GM23248 (cell line): ENCODE results near the gene PTPRT. TPM values are rescaled to one million over a fixed set of nuclear protein-coding genes. Genes with fewer than 3 reads are reported as not detected.

Experiments used
- DNase-seq: peaks from one replicate; pipeline ENCODE4 v3.0.0-alpha.2; 2015
- H2AFZ ChIP-seq: fragments of 200-600 bp; sonication (generic); 2 replicates; pipeline ENCODE4 v1.6.1; 2016; ENCODE audit warnings: antibody characterized with exemption
- H3F3A ChIP-seq: fragments of 200-600 bp; sonication (generic); 2 replicates; pipeline ENCODE4 v1.6.1; 2016; ENCODE audit warnings: mild to moderate bottlenecking, antibody characterized with exemption, mixed run types; ENCODE audit not compliant: insufficient read depth
- H3K27ac ChIP-seq: fragments of 200-600 bp; sonication (generic); 2 replicates; pipeline ENCODE4 v1.5.1; 2016; ENCODE audit warnings: mild to moderate bottlenecking
- H3K27me3 ChIP-seq: fragments of 200-600 bp; sonication (generic); replicated peaks from 2 replicates; pipeline ENCODE4 v1.6.1; 2016; ENCODE audit warnings: mild to moderate bottlenecking; ENCODE audit not compliant: insufficient read depth
- H3K36me3 ChIP-seq: fragments of 200-600 bp; sonication (generic); 2 replicates; pipeline ENCODE4 v1.6.1; 2016; ENCODE audit warnings: low read depth, mild to moderate bottlenecking
- H3K4me1 ChIP-seq: fragments of 200-600 bp; sonication (generic); 2 replicates; pipeline ENCODE4 v1.6.1; 2016; ENCODE audit warnings: mild to moderate bottlenecking; ENCODE audit not compliant: insufficient read depth
- H3K4me2 ChIP-seq: fragments of 200-600 bp; sonication (generic); one replicate; pipeline ENCODE4 v1.6.1; 2016; ENCODE audit warnings: mild to moderate bottlenecking; ENCODE audit not compliant: unreplicated experiment
- H3K4me3 ChIP-seq: fragments of 200-600 bp; sonication (generic); 2 replicates; pipeline ENCODE4 v1.5.1; 2016; ENCODE audit warnings: mild to moderate bottlenecking
- H3K79me2 ChIP-seq: fragments of 200-600 bp; sonication (generic); 2 replicates; pipeline ENCODE4 v1.6.1; 2016; ENCODE audit warnings: mild to moderate bottlenecking; ENCODE audit not compliant: insufficient read depth
- H3K9ac ChIP-seq: fragments of 200-600 bp; sonication (generic); 2 replicates; pipeline ENCODE4 v1.6.1; 2016; ENCODE audit warnings: mild to moderate bottlenecking
- H3K9me2 ChIP-seq: fragments of 200-600 bp; sonication (generic); 2 replicates; pipeline ENCODE4 v1.6.1; 2016; ENCODE audit warnings: mixed run types, mild to moderate bottlenecking, moderate library complexity; ENCODE audit not compliant: insufficient read depth
- H3K9me3 ChIP-seq: fragments of 200-600 bp; sonication (generic); one replicate; pipeline ENCODE4 v1.6.1; 2017; ENCODE audit warnings: low read depth
- H4K20me1 ChIP-seq: fragments of 200-600 bp; sonication (generic); 2 replicates; pipeline ENCODE4 v1.6.0; 2016; ENCODE audit not compliant: insufficient read depth
- EZH2 ChIP-seq: fragments of 200-600 bp; sonication (generic); IDR thresholded peaks from 2 replicates; pipeline ENCODE4 v1.6.1; 2018; ENCODE audit warnings: antibody characterized with exemption, mild to moderate bottlenecking; ENCODE audit not compliant: insufficient read depth, poor library complexity, severe bottlenecking
- EZH2phosphoT487 ChIP-seq: fragments of 200-600 bp; sonication (generic); IDR thresholded peaks from 2 replicates; pipeline ENCODE4 v1.6.1; 2018; ENCODE audit warnings: antibody characterized with exemption, moderate library complexity, mild to moderate bottlenecking, low read depth; ENCODE audit not compliant: insufficient read depth
- WGBS, 2 experiments: methylation state at CpG; one replicate each; pipeline ENCODE4 v1.1.6; 2015 to 2017; ENCODE audit warnings: low lambda C conversion rate in 2 of 2, low coverage in 1 of 2; ENCODE audit errors: missing lambda C conversion rate in 2 of 2; 5-methylcytosine and 5-hydroxymethylcytosine counted together
- in situ Hi-C: fragments of 300-500 bp; cut with MboI; formaldehyde crosslinking; loops from 2 replicates; pipeline ENCODE4 v1.15.0; 2020
- polyA plus RNA-seq: library from polyadenylated mRNA; unstranded; fragments of >200 nt; fragmentation: Nextera tagmentation; extraction: Ambion mirVana; gene quantifications from 2 replicates; pipeline ENCODE4 v1.2.1, GENCODE V29; 2016
- total RNA-seq: library from RNA; depleted of rRNA; stranded (reverse); fragments of >200 nt; shearing (Covaris generic); gene quantifications from 2 replicates; pipeline ENCODE4 v1.2.3, GENCODE V29; 2014

Gene PTPRT
- total and polyA plus RNA-seq, 2 experiments from 2014 or later = not detected

GRCh38 chr20:42380287-42380686 is 809.4 kb downstream of the PTPRT start:
- no peak for TF ChIP-seq EZH2phosphoT487
- no peak for TF ChIP-seq EZH2
- Histone ChIP-seq H3K27ac (no peak overlapping the region), H2AFZ (no peak overlapping the region), H3K79me2 (no peaks in the 10 kb centered on the region), H3F3A (no peaks in the 10 kb centered on the region), H3K4me3 (no peak overlapping the region), H3K9me3 (no peaks in the 10 kb centered on the region), H3K36me3 (no peaks in the 10 kb centered on the region), H3K4me1 (no peaks in the 10 kb centered on the region), H3K4me2 (no peak overlapping the region), H3K27me3 (no peaks in the 10 kb centered on the region), H4K20me1 (no peaks in the 10 kb centered on the region), H3K9ac (no peak overlapping the region), H3K9me2 (no peaks in the 10 kb centered on the region)
- WGBS, 2 experiments = 27 to 28% methylated on average over 4 of the region's 4 CpGs
- DNase-seq = no peak
- in situ Hi-C loops = no loop called here

- H3K36me3 ChIP-seq = no peaks in the 10 kb centered on the region
Observed at GRCh38 chr20:42379385-42379784, 810.3 kb downstream of the PTPRT start.

GRCh38 chr20:42378826-42379225 is 810.9 kb downstream of the PTPRT start:
- in situ Hi-C loops = no loop called here
- Histone ChIP-seq H3K9ac (no peak overlapping the region), H3K79me2 (no peaks in the 10 kb centered on the region), H3F3A (no peaks in the 10 kb centered on the region), H3K4me2 (no peak overlapping the region), H3K27ac (no peak overlapping the region), H3K4me3 (no peak overlapping the region), H3K9me3 (no peaks in the 10 kb centered on the region), H2AFZ (no peak overlapping the region), H3K4me1 (no peaks in the 10 kb centered on the region), H3K9me2 (no peaks in the 10 kb centered on the region), H3K27me3 (no peaks in the 10 kb centered on the region), H4K20me1 (no peaks in the 10 kb centered on the region), H3K36me3 (no peaks in the 10 kb centered on the region)
- no peak for TF ChIP-seq EZH2
- no peak for TF ChIP-seq EZH2phosphoT487
- no peak for DNase-seq
- 5 to 12% methylated on average over 3 of the region's 3 CpGs for WGBS, 2 experiments

More at GRCh38 chr20:42379385-42379784, 810.3 kb downstream of the PTPRT start:
- Histone ChIP-seq H3K4me3 (no peak overlapping the region), H3K4me2 (no peak overlapping the region), H3K79me2 (no peaks in the 10 kb centered on the region), H3K9ac (no peak overlapping the region), H3K27ac (no peak overlapping the region), H3K9me2 (no peaks in the 10 kb centered on the region), H3K4me1 (no peaks in the 10 kb centered on the region), H3K9me3 (no peaks in the 10 kb centered on the region), H2AFZ (no peak overlapping the region), H4K20me1 (no peaks in the 10 kb centered on the region), H3F3A (no peaks in the 10 kb centered on the region), H3K27me3 (no peaks in the 10 kb centered on the region)
- DNase-seq = no peak
- in situ Hi-C loops = no loop called here
- TF ChIP-seq EZH2phosphoT487 (no peak), EZH2 (no peak)
- 3 to 9% methylated on average over 4 of the region's 4 CpGs for WGBS, 2 experiments

- H2AFZ ChIP-seq = no peak overlapping the region
- 50 to 55% methylated on average over 6 of the region's 6 CpGs for WGBS, 2 experiments
- H3K4me1 ChIP-seq = no peaks in the 10 kb centered on the region
- no peaks in the 10 kb centered on the region for H3K9me2 ChIP-seq
- H3K36me3 ChIP-seq = no peaks in the 10 kb centered on the region
- H3K9ac ChIP-seq = no peak overlapping the region
- H3K9me3 ChIP-seq = no peaks in the 10 kb centered on the region
- H3K27me3 ChIP-seq = no peaks in the 10 kb centered on the region
- H3F3A ChIP-seq = no peaks in the 10 kb centered on the region
- H3K79me2 ChIP-seq = no peaks in the 10 kb centered on the region
- no peak for DNase-seq
- no peak overlapping the region for H3K4me3 ChIP-seq
- no peak for TF ChIP-seq EZH2
- TF ChIP-seq EZH2phosphoT487 = no peak
- H3K4me2 ChIP-seq = no peak overlapping the region
- no peak overlapping the region for H3K27ac ChIP-seq
- H4K20me1 ChIP-seq = no peaks in the 10 kb centered on the region
- in situ Hi-C loops = no loop called here
Observed at GRCh38 chr20:42376131-42376530, 813.6 kb downstream of the PTPRT start.

- no peaks in the 10 kb centered on the region for H3K9me3 ChIP-seq
- 18 to 22% methylated on average over 2 of the region's 2 CpGs for WGBS, 2 experiments
- no peak overlapping the region for H2AFZ ChIP-seq
- no peak for DNase-seq
- H3F3A ChIP-seq = no peaks in the 10 kb centered on the region
- in situ Hi-C loops = no loop called here
- no peaks in the 10 kb centered on the region for H3K9me2 ChIP-seq
- no peak overlapping the region for H3K9ac ChIP-seq
- no peaks in the 10 kb centered on the region for H3K27me3 ChIP-seq
- H3K4me1 ChIP-seq = no peaks in the 10 kb centered on the region
- no peak for TF ChIP-seq EZH2
- no peak for TF ChIP-seq EZH2phosphoT487
- H3K4me2 ChIP-seq = no peak overlapping the region
- no peaks in the 10 kb centered on the region for H3K79me2 ChIP-seq
- no peaks in the 10 kb centered on the region for H3K36me3 ChIP-seq
- no peak overlapping the region for H3K4me3 ChIP-seq
- no peaks in the 10 kb centered on the region for H4K20me1 ChIP-seq
- H3K27ac ChIP-seq = no peak overlapping the region
Observed at GRCh38 chr20:42373049-42373448, 816.7 kb downstream of the PTPRT start.
